D721Med (cell line): Measurements from ENCODE around the gene SUSD1.
"Not testable (repeated sequence)": the region's sequence is repeated elsewhere in the genome, so short reads cannot be mapped to it uniquely, and the experiment has no call there.

Source experiments
- DNase-seq: peaks from one replicate; pipeline ENCODE4 v3.0.0; 2011; ENCODE audit warnings: low spot score; ENCODE audit not compliant: insufficient read length
- FAIRE-seq: peaks from 2 replicates; lab custom pipeline; 2011; peaks lifted over from hg19 to GRCh38; lab: Jason Lieb, UNC
- CTCF ChIP-seq: IDR thresholded peaks from 2 replicates; pipeline ENCODE4 v1.5.1; 2012; ENCODE audit warnings: mild to moderate bottlenecking, control low read depth; ENCODE audit not compliant: insufficient read depth; ENCODE audit errors: missing control alignments

SUSD1 gene

DNA sequence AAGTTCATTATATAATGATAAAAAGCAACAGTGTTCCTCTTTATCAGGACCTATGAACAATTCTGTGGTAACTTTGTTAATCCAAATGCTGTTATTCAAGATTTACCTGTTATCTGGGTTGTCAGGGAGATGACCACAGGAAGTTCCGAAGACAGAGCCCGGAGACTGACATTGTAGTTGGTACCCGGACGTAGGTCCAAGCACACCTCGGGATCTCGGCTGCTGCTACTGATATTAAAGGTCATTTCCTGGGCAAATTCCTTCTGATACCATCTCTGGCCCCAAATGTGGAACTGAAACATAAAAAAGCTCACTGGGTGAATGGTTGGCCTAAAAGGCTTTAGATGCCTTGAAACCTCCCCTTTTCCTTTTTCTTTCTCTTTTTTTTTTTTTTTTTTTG, 96.7 kb downstream of the SUSD1 start:
- no peak for TF ChIP-seq CTCF
- DNase-seq (no peak), FAIRE-seq (no peak)

GRCh38 chr9:112076814-112077213, 98.3 kb downstream of the SUSD1 start:
- FAIRE-seq, result no peak
- no peak for DNase-seq
- TF ChIP-seq CTCF, result no peak

GRCh38 chr9:112075009-112075378, 100.1 kb downstream of the SUSD1 start:
- DNase-seq, result no peak
- FAIRE-seq, result no peak
- no peak for TF ChIP-seq CTCF

- FAIRE-seq (no peak), DNase-seq (no peak)
- peak; percentile 96 for TF ChIP-seq CTCF
These were observed 100.7 kb downstream of the SUSD1 start for GRCh38 chr9:112074250-112075008.

DNA sequence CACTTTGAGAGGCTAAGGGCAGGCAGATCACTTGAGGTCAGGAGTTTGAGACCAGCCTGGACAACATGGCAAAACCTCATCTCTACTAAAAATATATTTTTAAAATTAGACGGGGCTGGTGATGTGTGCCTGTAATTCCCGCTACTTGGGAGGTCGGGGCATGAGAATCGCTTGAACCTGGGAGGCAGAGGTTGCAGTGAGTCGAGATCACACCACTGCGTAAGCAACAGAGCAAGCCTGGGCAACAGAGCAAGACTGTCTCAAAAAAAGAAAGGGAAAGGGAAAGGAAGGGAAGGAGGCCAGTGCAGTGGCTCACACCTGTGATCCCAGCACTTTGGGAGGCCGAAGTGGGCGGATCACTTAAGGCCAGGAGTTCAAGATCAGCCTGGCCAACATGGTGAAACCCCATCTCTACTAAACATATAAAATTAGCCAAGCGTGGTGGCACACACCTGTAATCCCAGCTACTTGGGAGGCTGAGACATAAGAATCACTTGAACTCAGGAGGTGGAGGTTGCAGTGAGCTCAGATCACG, 101.4 kb downstream of the SUSD1 start:
- not testable (repeated sequence) for FAIRE-seq, DNase-seq

DNA sequence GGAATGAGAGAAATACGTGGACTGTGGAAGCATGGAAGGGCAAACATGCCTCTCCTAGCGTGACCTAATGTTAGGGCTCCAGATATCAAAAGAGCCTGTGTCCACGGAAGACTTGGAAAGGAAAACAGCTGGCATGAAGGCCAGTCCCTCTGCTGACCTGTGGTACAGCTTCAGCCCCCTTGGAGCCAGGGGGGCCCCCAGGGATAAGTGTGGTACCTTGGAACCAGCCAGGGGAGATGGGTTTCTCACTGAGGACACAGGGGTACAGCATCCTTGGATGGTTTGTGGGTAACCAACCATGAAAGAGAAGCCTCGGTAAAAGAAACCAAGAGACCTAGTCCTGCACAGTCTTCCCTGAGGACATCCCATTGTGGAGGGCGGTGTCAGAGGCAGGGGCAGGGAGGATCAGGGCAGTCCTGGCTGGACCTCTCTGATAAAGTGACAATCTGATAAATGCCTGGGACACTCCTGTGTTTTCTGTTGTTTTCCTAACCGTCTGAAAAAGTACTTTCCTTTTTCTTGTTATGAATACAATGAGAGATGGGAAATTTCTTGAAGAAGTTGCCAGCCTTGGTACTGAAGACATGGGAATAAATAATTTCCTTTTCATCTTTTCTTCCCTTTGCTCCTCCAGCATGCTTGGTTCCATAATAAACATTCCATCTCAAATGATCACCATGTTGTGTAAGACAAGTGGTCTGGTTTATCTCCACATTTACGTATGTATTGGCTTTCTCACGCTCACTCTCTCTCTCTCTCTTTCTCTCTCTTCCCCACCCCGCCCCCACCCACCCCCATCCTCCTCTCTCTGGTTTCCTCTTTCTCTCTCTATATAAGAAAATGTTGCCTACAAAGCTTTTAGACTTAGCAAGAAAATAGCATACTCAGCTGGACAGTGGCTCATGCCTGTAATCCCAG, 102.1 kb downstream of the SUSD1 start:
- no peak for DNase-seq
- FAIRE-seq, result no peak
- no peak for TF ChIP-seq CTCF

GRCh38 chr9:112069318-112070169, 105.6 kb downstream of the SUSD1 start:
- FAIRE-seq, result no peak
- no peak for TF ChIP-seq CTCF
- no peak for DNase-seq
